HEK293 (cell line): ENCODE measurements around the gene COL5A1.

ENCODE experiments used
- CTCF ChIA-PET: fragments of 350-600 bp; formaldehyde crosslinking; extraction: SDS; loops from one replicate; lab custom pipeline; 2021; ENCODE audit warnings: antibody characterized with exemption; lab: Yijun Ruan, JAX
- POLR2A ChIA-PET: fragments of 300-600 bp; formaldehyde crosslinking; extraction: SDS; loops from one replicate; lab custom pipeline; 2020; ENCODE audit warnings: antibody characterized with exemption, inconsistent platforms; lab: Yijun Ruan, JAX
- H3K27ac ChIP-seq: fragments of 200-500 bp; sonication (Bioruptor generic); 2 replicates; pipeline ENCODE4 v1.5.1; 2014; ENCODE audit warnings: low read depth, low read length, control low read depth, inconsistent platforms; ENCODE audit errors: extremely low read depth
- H3K36me3 ChIP-seq, 2 experiments: fragments of 200-500 bp in 1 of 2; sonication (Bioruptor generic) in 1 of 2; 1 replicate in 1 of 2; 2 replicates in 1 of 2; pipeline ENCODE4 v1.5.1; 2014 to 2017; ENCODE audit warnings: inconsistent platforms in 2 of 2, low read length in 2 of 2; ENCODE audit not compliant: control insufficient read depth in 2 of 2, insufficient read depth in 1 of 2
- H3K4me1 ChIP-seq: fragments of 200-500 bp; sonication (Bioruptor generic); 2 replicates; pipeline ENCODE4 v1.5.1; 2014; ENCODE audit warnings: mild to moderate bottlenecking, low read length, inconsistent platforms; ENCODE audit not compliant: control insufficient read depth, insufficient read depth
- H3K4me3 ChIP-seq: 2 replicates; pipeline ENCODE4 v1.5.1; 2011; ENCODE audit warnings: low read depth, mild to moderate bottlenecking, control low read depth, low read length, moderate library complexity
- H3K9me3 ChIP-seq: fragments of 200-500 bp; sonication (Bioruptor generic); 2 replicates; pipeline ENCODE4 v1.5.1; 2014; ENCODE audit warnings: low read depth, low read length, inconsistent platforms; ENCODE audit not compliant: control insufficient read depth, insufficient read depth
- GLIS1 ChIP-seq: fragments of 450-650 bp; formaldehyde crosslinking; IDR thresholded peaks from 2 replicates; pipeline ENCODE4 v1.5.1; 2016; ENCODE audit warnings: missing biosample characterization, missing genetic modification characterization
- KLF10 ChIP-seq: fragments of 450-650 bp; IDR thresholded peaks from 2 replicates; pipeline ENCODE4 v1.5.1; 2018; ENCODE audit warnings: missing biosample characterization, mild to moderate bottlenecking, missing genetic modification characterization
- MEIS1 ChIP-seq: sonication (generic); formaldehyde crosslinking; IDR thresholded peaks from 2 replicates; pipeline ENCODE4 v1.8.1; 2022; ENCODE audit warnings: missing genetic modification reagents, mild to moderate bottlenecking, borderline replicate concordance
- WT1 ChIP-seq: fragments of 450-650 bp; formaldehyde crosslinking; IDR thresholded peaks from 2 replicates; pipeline ENCODE4 v1.5.1; 2016; ENCODE audit warnings: missing biosample characterization, missing genetic modification characterization
- ZBTB1 ChIP-seq: fragments of 450-650 bp; formaldehyde crosslinking; IDR thresholded peaks from 2 replicates; pipeline ENCODE4 v1.5.1; 2016; ENCODE audit warnings: missing biosample characterization, missing genetic modification characterization
- ZIC2 ChIP-seq: fragments of 450-650 bp; formaldehyde crosslinking; IDR thresholded peaks from 2 replicates; pipeline ENCODE4 v1.5.1; 2016; ENCODE audit warnings: missing biosample characterization, missing genetic modification characterization
- ZNF133 ChIP-seq: fragments of 450-650 bp; formaldehyde crosslinking; IDR thresholded peaks from 2 replicates; pipeline ENCODE4 v1.5.1; 2016; ENCODE audit warnings: missing biosample characterization, missing genetic modification characterization
- ZNF148 ChIP-seq: fragments of 450-650 bp; formaldehyde crosslinking; IDR thresholded peaks from 2 replicates; pipeline ENCODE4 v1.5.0; 2017; ENCODE audit warnings: missing biosample characterization, missing genetic modification characterization, borderline replicate concordance
- ZNF404 ChIP-seq: fragments of 450-650 bp; formaldehyde crosslinking; IDR thresholded peaks from 2 replicates; pipeline ENCODE4 v1.5.1; 2017; ENCODE audit warnings: missing biosample characterization, missing genetic modification characterization
- ZNF416 ChIP-seq: fragments of 450-650 bp; formaldehyde crosslinking; IDR thresholded peaks from 2 replicates; pipeline ENCODE4 v1.5.1; 2016; ENCODE audit warnings: missing biosample characterization, missing genetic modification characterization
- ZNF560 ChIP-seq: fragments of 450-650 bp; formaldehyde crosslinking; IDR thresholded peaks from 2 replicates; pipeline ENCODE4 v1.5.1; 2017; ENCODE audit warnings: missing biosample characterization, missing genetic modification characterization, borderline replicate concordance
- ZNF654 ChIP-seq: fragments of 450-650 bp; formaldehyde crosslinking; IDR thresholded peaks from 2 replicates; pipeline ENCODE4 v1.5.1; 2016; ENCODE audit warnings: low read depth, missing biosample characterization, missing genetic modification characterization
- ZNF658 ChIP-seq: fragments of 450-650 bp; formaldehyde crosslinking; IDR thresholded peaks from 2 replicates; pipeline ENCODE4; 2016; ENCODE audit warnings: missing biosample characterization, missing genetic modification characterization
- ZNF707 ChIP-seq: fragments of 450-650 bp; formaldehyde crosslinking; IDR thresholded peaks from 2 replicates; pipeline ENCODE4 v1.5.1; 2016; ENCODE audit warnings: missing biosample characterization, missing genetic modification characterization
- ZNF777 ChIP-seq: fragments of 450-650 bp; formaldehyde crosslinking; IDR thresholded peaks from 2 replicates; pipeline ENCODE4 v1.5.1; 2017; ENCODE audit warnings: missing biosample characterization, missing genetic modification characterization, borderline replicate concordance
- ZSCAN16 ChIP-seq: fragments of 450-650 bp; formaldehyde crosslinking; IDR thresholded peaks from 2 replicates; pipeline ENCODE4 v1.5.1; 2016; ENCODE audit warnings: missing biosample characterization, missing genetic modification characterization
- ZSCAN4 ChIP-seq: fragments of 450-650 bp; formaldehyde crosslinking; IDR thresholded peaks from 2 replicates; pipeline ENCODE4 v1.5.1; 2017; ENCODE audit warnings: missing biosample characterization, missing genetic modification characterization

The COL5A1 gene

GRCh38 chr9:134679616-134680392, 38.2 kb downstream of the COL5A1 start (continued):
- TF ChIP-seq ZNF148 (tag by site-specific recombination) (no peak), ZBTB1 (tag by site-specific recombination) (no peak), ZNF133 (tag by site-specific recombination) (no peak), ZNF777 (tag by site-specific recombination) (no peak)

- no peak for TF ChIP-seq ZNF416 (tag by site-specific recombination)
- no peak for TF ChIP-seq ZNF404 (tag by site-specific recombination)
- TF ChIP-seq KLF10 (tag by site-specific recombination) = no peak
- no peak for TF ChIP-seq ZNF133 (tag by site-specific recombination)
- no peak for TF ChIP-seq ZNF560 (tag by site-specific recombination)
- no peak for TF ChIP-seq MEIS1
- TF ChIP-seq ZNF658 (tag by site-specific recombination) = no peak
- TF ChIP-seq ZSCAN16 (tag by site-specific recombination) = no peak
- TF ChIP-seq WT1 (tag by site-specific recombination) = no peak
- no peak for TF ChIP-seq GLIS1
- TF ChIP-seq ZNF654 (tag by site-specific recombination) = no peak
- no peak for TF ChIP-seq ZNF707 (tag by site-specific recombination)
- TF ChIP-seq, all 188 proteins: peak for 0
- Histone ChIP-seq H3K9me3 (no peaks in the 10 kb centered on the region), H3K36me3 (no peaks in the 10 kb centered on the region), H3K27ac (no peak overlapping the region), H3K4me1 (no peaks in the 10 kb centered on the region), H3K4me3 (no peak overlapping the region)
- CTCF ChIA-PET = interaction anchor here (0.6 to 1.4 kb wide), 4 partner anchors 9 to 224 kb away, joined by 3 to 10 read pairs (median 4); no protein-coding TSS in a partner anchor
- POLR2A ChIA-PET = no interaction called here
Observed at GRCh38 chr9:134680393-134681060, 38.9 kb downstream of the COL5A1 start.

- Histone ChIP-seq H3K27ac (no peak overlapping the region), H3K9me3 (no peaks in the 10 kb centered on the region), H3K4me1 (no peaks in the 10 kb centered on the region), H3K36me3 (no peaks in the 10 kb centered on the region), H3K4me3 (no peak overlapping the region)
- ChIA-PET POLR2A (no interaction called here), CTCF (interaction anchor here (0.7 to 1.4 kb wide), 4 partner anchors 8 to 448 kb away, joined by 3 to 10 read pairs (median 3); no protein-coding TSS in a partner anchor)
- TF ChIP-seq ZIC2 = peak; percentile 51
- no peak for TF ChIP-seq ZSCAN4
Observed at GRCh38 chr9:134681061-134681661, 39.6 kb downstream of the COL5A1 start.
